ENCODE measurements around the gene OSBP2.
A peak's percentile ranks its signal among the peaks of the same experiment; 100 is the strongest.
"Not testable (repeated sequence)": the region's sequence is repeated elsewhere in the genome, so short reads cannot be mapped to it uniquely, and the experiment has no call there.

OSBP2 gene

DNA sequence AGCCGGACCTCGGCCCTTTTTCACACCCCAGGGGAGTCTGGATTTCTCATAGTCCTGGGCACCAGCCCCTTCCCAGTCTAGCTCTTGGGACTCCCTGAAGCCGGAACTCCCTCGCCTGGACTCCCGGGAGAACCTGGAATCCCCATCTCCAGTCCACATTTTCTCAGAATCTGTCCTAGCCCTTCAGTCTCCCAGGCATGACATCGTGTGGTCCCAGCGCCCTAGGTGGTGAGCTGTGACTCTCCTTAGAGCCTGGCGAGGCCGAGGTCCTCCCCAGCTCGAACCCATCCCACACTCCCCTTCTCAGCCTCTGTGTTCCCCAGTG, 26.3 kb upstream of the OSBP2 start:
- peak overlapping the region; percentile 29 to 52 for H3K27ac ChIP-seq
- TF ChIP-seq, protein P1, sequence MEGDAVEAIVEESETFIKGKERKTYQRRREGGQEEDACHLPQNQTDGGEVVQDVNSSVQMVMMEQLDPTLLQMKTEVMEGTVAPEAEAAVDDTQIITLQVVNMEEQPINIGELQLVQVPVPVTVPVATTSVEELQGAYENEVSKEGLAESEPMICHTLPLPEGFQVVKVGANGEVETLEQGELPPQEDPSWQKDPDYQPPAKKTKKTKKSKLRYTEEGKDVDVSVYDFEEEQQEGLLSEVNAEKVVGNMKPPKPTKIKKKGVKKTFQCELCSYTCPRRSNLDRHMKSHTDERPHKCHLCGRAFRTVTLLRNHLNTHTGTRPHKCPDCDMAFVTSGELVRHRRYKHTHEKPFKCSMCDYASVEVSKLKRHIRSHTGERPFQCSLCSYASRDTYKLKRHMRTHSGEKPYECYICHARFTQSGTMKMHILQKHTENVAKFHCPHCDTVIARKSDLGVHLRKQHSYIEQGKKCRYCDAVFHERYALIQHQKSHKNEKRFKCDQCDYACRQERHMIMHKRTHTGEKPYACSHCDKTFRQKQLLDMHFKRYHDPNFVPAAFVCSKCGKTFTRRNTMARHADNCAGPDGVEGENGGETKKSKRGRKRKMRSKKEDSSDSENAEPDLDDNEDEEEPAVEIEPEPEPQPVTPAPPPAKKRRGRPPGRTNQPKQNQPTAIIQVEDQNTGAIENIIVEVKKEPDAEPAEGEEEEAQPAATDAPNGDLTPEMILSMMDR (IDR thresholded peaks at IDR 0.05): no peak
- intact Hi-C loops (cut with DNase I; ENCODE audit: low total_unique reads): no loop called here

DNA sequence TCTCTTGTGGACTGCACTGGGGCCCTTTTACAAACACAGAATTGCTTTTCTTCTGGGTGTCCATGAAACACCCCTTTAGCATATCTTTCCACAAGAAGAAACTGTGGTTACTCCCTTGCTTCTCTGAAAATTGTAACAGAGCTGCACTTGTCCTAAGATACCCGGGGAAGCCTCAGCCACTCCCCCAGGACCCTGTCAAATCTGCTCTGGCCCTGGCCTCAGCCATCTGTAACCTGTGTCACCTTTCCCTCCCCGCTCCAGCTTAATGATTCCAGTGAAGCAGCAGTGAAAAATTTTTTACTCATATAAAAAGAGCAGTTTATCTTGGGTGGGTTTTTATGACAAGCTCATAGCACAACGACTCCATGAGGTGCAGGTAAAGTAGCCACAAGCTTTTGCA, 23.6 kb upstream of the OSBP2 start:
- H3K4me3 ChIP-seq: no peak overlapping the region
- no peak overlapping the region for H3K27ac ChIP-seq
- no peaks in the 10 kb centered on the region for H3K9me3 ChIP-seq
- H3K4me1 ChIP-seq: peaks cover 0 to 18% (median 11%) of the 10 kb centered on the region in 4 donors
- H3K27me3 ChIP-seq: peaks cover 0 to 10% of the 10 kb centered on the region in 2 donors
- intact Hi-C loops (cut with DNase I; ENCODE audit: low total_unique reads): no loop called here
- no peak for DNase-seq
- H3K36me3 ChIP-seq: no peaks in the 10 kb centered on the region
- TF ChIP-seq, protein P1 (IDR thresholded peaks at IDR 0.05): no peak

More for the DNA sequence above, 26.3 kb upstream of the OSBP2 start:
- peak overlapping the region; percentile 61 to 78 for H3K4me3 ChIP-seq
- H3K36me3 ChIP-seq: peaks cover 0 to 11% (median 3%) of the 10 kb centered on the region in 3 donors
- no peak for DNase-seq
- H3K9me3 ChIP-seq: no peaks in the 10 kb centered on the region
- no peaks in the 10 kb centered on the region for H3K27me3 ChIP-seq
- H3K4me1 ChIP-seq: peaks cover 0 to 18% (median 13%) of the 10 kb centered on the region in 4 donors

DNA sequence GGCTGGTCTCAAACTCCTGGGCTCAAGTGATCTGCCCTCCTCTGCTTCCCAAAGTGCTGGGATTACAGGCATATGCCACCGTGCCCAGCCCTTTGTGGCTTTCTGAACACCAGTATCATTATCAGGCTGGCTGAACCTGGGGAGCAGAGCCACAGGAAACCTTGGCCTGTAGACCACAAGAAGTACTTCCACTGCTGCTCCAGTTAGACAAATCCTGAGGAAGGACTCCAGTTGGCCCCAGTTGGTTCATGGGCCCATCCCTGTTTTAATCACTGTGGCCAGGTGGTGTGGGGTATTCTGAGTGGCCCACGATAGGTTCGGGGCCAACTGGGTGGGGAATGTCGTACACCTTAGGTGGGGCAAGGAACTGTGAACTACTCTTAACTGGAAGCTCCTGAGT, 21.5 kb upstream of the OSBP2 start:
- Histone ChIP-seq H3K36me3 (no peaks in the 10 kb centered on the region), H3K9me3 (no peaks in the 10 kb centered on the region), H3K27ac (no peak overlapping the region), H3K27me3 (peaks cover 0 to 25% of the 10 kb centered on the region in 2 donors), H3K4me1 (peaks cover 0 to 5% (median 5%) of the 10 kb centered on the region in 4 donors), H3K4me3 (no peak overlapping the region)
- no peak for DNase-seq
- TF ChIP-seq, protein P1 (IDR thresholded peaks at IDR 0.05): no peak
- intact Hi-C loops (cut with DNase I; ENCODE audit: low total_unique reads): no loop called here

DNA sequence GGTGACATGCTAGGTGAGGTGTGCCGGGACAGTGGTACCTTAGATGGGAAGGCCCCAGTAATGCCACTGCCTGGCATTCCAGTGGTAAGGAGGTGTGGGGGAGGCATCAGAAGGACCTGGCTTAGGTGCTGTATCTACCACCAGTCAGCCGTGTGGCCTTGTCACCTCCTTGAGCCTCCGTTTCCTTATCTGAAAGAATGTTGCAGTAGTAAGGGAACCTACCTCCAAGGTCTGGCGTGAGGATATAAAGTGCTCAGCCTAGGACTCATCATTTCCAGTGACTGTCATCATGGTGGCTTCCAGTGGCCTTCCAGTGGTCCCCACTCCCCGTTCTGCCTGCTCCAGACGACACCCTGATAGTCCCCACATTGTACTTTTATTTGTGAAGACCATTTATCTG, 20.2 kb upstream of the OSBP2 start:
- H3K9me3 ChIP-seq: no peaks in the 10 kb centered on the region
- H3K27ac ChIP-seq: no peak overlapping the region
- H3K27me3 ChIP-seq: peaks cover 0 to 25% of the 10 kb centered on the region in 2 donors
- no peaks in the 10 kb centered on the region for H3K36me3 ChIP-seq
- intact Hi-C loops (cut with DNase I; ENCODE audit: low total_unique reads): no loop called here
- no peak overlapping the region for H3K4me3 ChIP-seq
- DNase-seq: no peak
- H3K4me1 ChIP-seq: no peaks in the 10 kb centered on the region
- TF ChIP-seq, protein P1 (IDR thresholded peaks at IDR 0.05): no peak

DNA sequence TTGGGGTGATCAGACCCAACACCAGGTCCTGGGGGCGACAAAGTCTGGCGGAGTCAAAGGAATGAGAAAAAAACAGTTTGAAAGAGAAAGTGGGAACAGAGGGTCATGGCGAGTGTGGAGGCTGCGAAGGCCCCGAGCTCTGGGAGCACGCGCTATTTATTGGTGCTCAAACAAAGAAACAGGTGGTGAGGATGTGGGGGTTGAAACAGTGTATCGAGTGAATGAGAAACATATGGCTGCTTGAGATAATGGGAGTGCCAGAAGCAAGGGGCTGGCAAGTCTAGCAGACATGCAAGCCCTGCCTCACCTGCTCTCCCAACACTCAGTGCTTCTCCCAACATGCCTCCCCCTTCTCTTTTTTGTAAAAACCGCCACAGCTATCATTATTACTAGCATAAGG, 19.2 kb upstream of the OSBP2 start:
- H3K27me3 ChIP-seq: peaks cover 0 to 28% of the 10 kb centered on the region in 2 donors
- no peaks in the 10 kb centered on the region for H3K36me3 ChIP-seq
- H3K4me3 ChIP-seq: no peak overlapping the region
- TF ChIP-seq, protein P1 (IDR thresholded peaks at IDR 0.05): no peak
- no peaks in the 10 kb centered on the region for H3K4me1 ChIP-seq
- H3K9me3 ChIP-seq: no peaks in the 10 kb centered on the region
- DNase-seq: no peak
- intact Hi-C loops (cut with DNase I; ENCODE audit: low total_unique reads): no loop called here
- no peak overlapping the region for H3K27ac ChIP-seq

DNA sequence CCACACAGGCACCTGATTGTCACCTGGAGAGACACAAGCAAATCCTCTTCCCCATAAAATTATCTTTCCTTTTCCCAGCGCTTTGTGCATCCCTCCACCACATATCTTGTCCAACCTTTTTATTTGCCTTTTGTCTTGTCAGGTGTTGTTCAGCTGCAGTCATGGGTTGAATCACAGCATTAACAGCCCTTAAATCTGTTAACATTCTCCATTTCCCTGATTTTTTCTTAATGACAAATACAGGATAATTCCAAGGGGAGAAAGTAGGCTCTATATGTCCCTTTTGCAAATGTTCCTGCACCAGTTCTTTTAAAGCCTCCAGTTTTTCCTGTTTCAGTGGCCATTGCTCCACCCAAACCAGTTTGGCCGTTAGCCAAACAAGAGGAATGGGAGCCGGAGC, 18.1 kb upstream of the OSBP2 start:
- intact Hi-C loops (cut with DNase I; ENCODE audit: low total_unique reads); H3K9me3 ChIP-seq; H3K27ac ChIP-seq; H3K4me3 ChIP-seq; H3K4me1 ChIP-seq; H3K36me3 ChIP-seq; DNase-seq: not testable (repeated sequence)
- H3K27me3 ChIP-seq: peaks cover 0 to 28% of the 10 kb centered on the region in 2 donors

DNA sequence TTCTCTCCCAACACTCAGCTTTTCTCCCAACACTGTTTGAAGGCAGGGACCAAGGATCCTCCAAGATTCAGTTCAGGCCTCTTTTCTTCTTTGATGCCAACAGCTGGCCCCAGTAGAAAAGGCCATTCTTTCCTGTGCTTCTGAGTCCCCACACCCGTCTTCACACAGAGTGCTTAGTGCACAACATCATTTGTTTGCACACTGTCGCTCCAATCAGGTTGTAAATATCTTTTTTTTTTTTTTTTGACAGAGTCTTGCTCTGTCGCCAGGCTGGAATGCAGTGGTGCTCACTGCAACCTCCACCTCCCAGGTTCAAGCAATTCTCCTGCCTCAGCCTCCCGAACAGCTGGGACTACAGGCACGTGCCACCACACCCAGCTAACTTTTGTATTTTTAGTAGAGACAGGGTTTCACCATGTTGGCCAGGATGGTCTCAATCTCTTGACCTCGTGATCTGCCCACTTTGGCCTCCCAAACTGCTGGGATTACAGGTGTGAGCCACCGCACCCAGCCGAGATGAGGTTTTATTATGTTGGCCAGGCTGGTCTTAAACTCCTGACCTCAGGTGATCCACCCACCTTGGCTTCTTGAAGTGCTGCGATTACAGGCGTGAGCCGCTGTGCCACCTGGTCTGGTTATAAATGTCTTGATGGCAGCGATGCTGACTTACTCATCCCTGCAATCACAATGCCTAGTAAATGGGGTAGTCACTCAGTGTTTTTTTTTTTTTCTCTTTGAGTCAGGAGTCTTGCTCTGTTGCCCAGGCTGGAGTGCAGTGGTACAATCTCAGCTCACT, 14.6 kb upstream of the OSBP2 start:
- H3K4me1 ChIP-seq; H3K36me3 ChIP-seq; H3K27ac ChIP-seq; intact Hi-C loops (cut with DNase I; ENCODE audit: low total_unique reads); H3K4me3 ChIP-seq; H3K9me3 ChIP-seq; DNase-seq: not testable (repeated sequence)
- peaks cover 0 to 24% of the 10 kb centered on the region in 2 donors for H3K27me3 ChIP-seq
